ENCODE results near the gene VIPR1.

DNA sequence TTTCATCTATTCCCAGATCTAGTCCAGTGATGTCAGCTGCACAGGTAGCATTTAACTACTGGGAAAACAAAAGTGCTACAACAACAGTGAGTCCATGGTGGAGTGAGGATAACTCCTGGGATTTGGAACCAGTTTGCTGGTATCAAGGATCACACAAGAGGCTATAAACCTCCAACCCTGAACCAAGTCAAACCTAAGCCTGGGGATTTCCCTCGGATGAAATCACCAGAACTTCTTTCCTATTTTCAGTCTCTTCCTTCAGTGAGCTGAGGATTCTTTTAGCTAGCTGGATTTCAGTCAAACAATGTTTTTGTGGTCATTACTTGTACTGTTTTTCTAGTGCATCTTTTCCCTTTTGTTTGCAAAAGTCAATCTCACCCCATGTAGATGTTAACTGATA is 47.8 kb downstream of the VIPR1 start:
- TF ChIP-seq CTCF (IDR thresholded peaks at IDR 0.05) (no peak), TCF7L2 (IDR thresholded peaks at IDR 0.05; ENCODE audit: low read depth, low read length) (no peak)
- TF ChIP-seq, protein P1, sequence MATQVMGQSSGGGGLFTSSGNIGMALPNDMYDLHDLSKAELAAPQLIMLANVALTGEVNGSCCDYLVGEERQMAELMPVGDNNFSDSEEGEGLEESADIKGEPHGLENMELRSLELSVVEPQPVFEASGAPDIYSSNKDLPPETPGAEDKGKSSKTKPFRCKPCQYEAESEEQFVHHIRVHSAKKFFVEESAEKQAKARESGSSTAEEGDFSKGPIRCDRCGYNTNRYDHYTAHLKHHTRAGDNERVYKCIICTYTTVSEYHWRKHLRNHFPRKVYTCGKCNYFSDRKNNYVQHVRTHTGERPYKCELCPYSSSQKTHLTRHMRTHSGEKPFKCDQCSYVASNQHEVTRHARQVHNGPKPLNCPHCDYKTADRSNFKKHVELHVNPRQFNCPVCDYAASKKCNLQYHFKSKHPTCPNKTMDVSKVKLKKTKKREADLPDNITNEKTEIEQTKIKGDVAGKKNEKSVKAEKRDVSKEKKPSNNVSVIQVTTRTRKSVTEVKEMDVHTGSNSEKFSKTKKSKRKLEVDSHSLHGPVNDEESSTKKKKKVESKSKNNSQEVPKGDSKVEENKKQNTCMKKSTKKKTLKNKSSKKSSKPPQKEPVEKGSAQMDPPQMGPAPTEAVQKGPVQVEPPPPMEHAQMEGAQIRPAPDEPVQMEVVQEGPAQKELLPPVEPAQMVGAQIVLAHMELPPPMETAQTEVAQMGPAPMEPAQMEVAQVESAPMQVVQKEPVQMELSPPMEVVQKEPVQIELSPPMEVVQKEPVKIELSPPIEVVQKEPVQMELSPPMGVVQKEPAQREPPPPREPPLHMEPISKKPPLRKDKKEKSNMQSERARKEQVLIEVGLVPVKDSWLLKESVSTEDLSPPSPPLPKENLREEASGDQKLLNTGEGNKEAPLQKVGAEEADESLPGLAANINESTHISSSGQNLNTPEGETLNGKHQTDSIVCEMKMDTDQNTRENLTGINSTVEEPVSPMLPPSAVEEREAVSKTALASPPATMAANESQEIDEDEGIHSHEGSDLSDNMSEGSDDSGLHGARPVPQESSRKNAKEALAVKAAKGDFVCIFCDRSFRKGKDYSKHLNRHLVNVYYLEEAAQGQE (IDR thresholded peaks at IDR 0.05; ENCODE audit: insufficient read depth in 1 of 2, low read depth in 2 of 2, low read length in 1 of 2) = no peak

Data from Panc1 (cell line).